ENCODE results near the gene DNASE1L3. TPM values are rescaled to one million over a fixed set of nuclear protein-coding genes. Genes with fewer than 3 reads are reported as not detected.

The DNASE1L3 gene
- total RNA-seq, 1 donor from 2014 or later, result not detected

- Mint-ChIP-seq H3K27me3 (ENCODE audit: unreplicated experiment) (peaks cover 42% of the 10 kb centered on the region), H3K9me3 (ENCODE audit: unreplicated experiment) (peaks cover 4% of the 10 kb centered on the region), H3K27ac (ENCODE audit: unreplicated experiment) (no peak overlapping the region), H3K4me1 (ENCODE audit: unreplicated experiment) (peaks cover 9% of the 10 kb centered on the region), H3K4me3 (ENCODE audit: unreplicated experiment) (no peak overlapping the region), H3K36me3 (ENCODE audit: unreplicated experiment) (no peaks in the 10 kb centered on the region)
- TF ChIP-seq CTCF (IDR thresholded peaks at IDR 0.05), result no peak
- DNase-seq (ENCODE audit: extremely low spot score, unreplicated experiment), result no peak
These were observed 4.7 kb upstream of the DNASE1L3 start for GRCh38 chr3:58215317-58216025.

GRCh38 chr3:58214484-58215316 is 3.9 kb upstream of the DNASE1L3 start:
- no peak for DNase-seq (ENCODE audit: extremely low spot score, unreplicated experiment)
- H3K4me1 Mint-ChIP-seq (ENCODE audit: unreplicated experiment), result peaks cover 9% of the 10 kb centered on the region
- no peaks in the 10 kb centered on the region for H3K9me3 Mint-ChIP-seq (ENCODE audit: unreplicated experiment)
- no peak overlapping the region for H3K27ac Mint-ChIP-seq (ENCODE audit: unreplicated experiment)
- no peaks in the 10 kb centered on the region for H3K36me3 Mint-ChIP-seq (ENCODE audit: unreplicated experiment)
- peaks cover 44% of the 10 kb centered on the region for H3K27me3 Mint-ChIP-seq (ENCODE audit: unreplicated experiment)
- TF ChIP-seq CTCF (IDR thresholded peaks at IDR 0.05), result no peak
- H3K4me3 Mint-ChIP-seq (ENCODE audit: unreplicated experiment), result no peak overlapping the region

GRCh38 chr3:58209933-58210332 is 839 bp downstream of the DNASE1L3 start:
- Mint-ChIP-seq H3K27me3 (ENCODE audit: unreplicated experiment) (peaks cover 52% of the 10 kb centered on the region), H3K4me3 (ENCODE audit: unreplicated experiment) (no peak overlapping the region), H3K27ac (ENCODE audit: unreplicated experiment) (no peak overlapping the region), H3K9me3 (ENCODE audit: unreplicated experiment) (no peaks in the 10 kb centered on the region), H3K4me1 (ENCODE audit: unreplicated experiment) (no peaks in the 10 kb centered on the region), H3K36me3 (ENCODE audit: unreplicated experiment) (no peaks in the 10 kb centered on the region)
- no peak for TF ChIP-seq CTCF (IDR thresholded peaks at IDR 0.05)
- DNase-seq (ENCODE audit: extremely low spot score, unreplicated experiment), result no peak

- Mint-ChIP-seq H3K9me3 (ENCODE audit: unreplicated experiment) (no peaks in the 10 kb centered on the region), H3K4me3 (ENCODE audit: unreplicated experiment) (no peak overlapping the region), H3K27ac (ENCODE audit: unreplicated experiment) (no peak overlapping the region), H3K36me3 (ENCODE audit: unreplicated experiment) (no peaks in the 10 kb centered on the region), H3K27me3 (ENCODE audit: unreplicated experiment) (peaks cover 36% of the 10 kb centered on the region), H3K4me1 (ENCODE audit: unreplicated experiment) (no peaks in the 10 kb centered on the region)
- no peak for TF ChIP-seq CTCF (IDR thresholded peaks at IDR 0.05)
- no peak for DNase-seq (ENCODE audit: extremely low spot score, unreplicated experiment)
These were observed 2.8 kb downstream of the DNASE1L3 start for GRCh38 chr3:58207954-58208353.

- Mint-ChIP-seq H3K4me1 (ENCODE audit: unreplicated experiment) (peaks cover 4% of the 10 kb centered on the region), H3K4me3 (ENCODE audit: unreplicated experiment) (no peak overlapping the region)
These were observed 4.3 kb downstream of the DNASE1L3 start for GRCh38 chr3:58206406-58207011.

More at GRCh38 chr3:58206406-58207011, 4.3 kb downstream of the DNASE1L3 start:
- no peak for TF ChIP-seq CTCF (IDR thresholded peaks at IDR 0.05)
- Mint-ChIP-seq H3K36me3 (ENCODE audit: unreplicated experiment) (no peaks in the 10 kb centered on the region), H3K27me3 (ENCODE audit: unreplicated experiment) (peaks cover 29% of the 10 kb centered on the region), H3K9me3 (ENCODE audit: unreplicated experiment) (peaks cover 3% of the 10 kb centered on the region), H3K27ac (ENCODE audit: unreplicated experiment) (no peak overlapping the region)
- DNase-seq (ENCODE audit: extremely low spot score, unreplicated experiment), result no peak

Measured in osteocyte (in vitro differentiated cells).